GM18519 (cell line): ENCODE results near the gene TENM3.

Source experiments
- ATAC-seq: cut with Tn5 transposase; IDR thresholded peaks from one replicate; pipeline ENCODE4 v1.9.1; 2021; ENCODE audit warnings: mild to moderate bottlenecking, moderate library complexity; ENCODE audit not compliant: unreplicated experiment, low FRiP score

TENM3 gene

GRCh38 chr4:182278729-182279128 lies 35.5 kb downstream of the TENM3 start:
- ATAC-seq: no peak

GRCh38 chr4:182280436-182281111 lies 37.4 kb downstream of the TENM3 start:
- no peak for ATAC-seq

GRCh38 chr4:182286035-182286434 lies 42.8 kb downstream of the TENM3 start:
- ATAC-seq: no peak

- no peak for ATAC-seq
These were observed 43.7 kb downstream of the TENM3 start for GRCh38 chr4:182286931-182287330.

- ATAC-seq: no peak
These were observed 45.3 kb downstream of the TENM3 start for GRCh38 chr4:182288534-182288933.

GRCh38 chr4:182289809-182290208 lies 46.6 kb downstream of the TENM3 start:
- ATAC-seq: no peak

- no peak for ATAC-seq
These were observed 48.0 kb downstream of the TENM3 start for GRCh38 chr4:182291175-182291574.

- ATAC-seq: no peak
These were observed 48.5 kb downstream of the TENM3 start for GRCh38 chr4:182291597-182292270.

GRCh38 chr4:182292612-182293011 lies 49.4 kb downstream of the TENM3 start:
- ATAC-seq: no peak

GRCh38 chr4:182293691-182294255 lies 50.6 kb downstream of the TENM3 start:
- no peak for ATAC-seq

- no peak for ATAC-seq
These were observed 51.2 kb downstream of the TENM3 start for GRCh38 chr4:182294451-182294850.

GRCh38 chr4:182297659-182298058 lies 54.5 kb downstream of the TENM3 start:
- ATAC-seq: no peak

- no peak for ATAC-seq
These were observed 58.5 kb downstream of the TENM3 start for GRCh38 chr4:182301736-182302135.

- no peak for ATAC-seq
These were observed 60.6 kb downstream of the TENM3 start for GRCh38 chr4:182303847-182304246.

GRCh38 chr4:182306792-182307507 lies 63.7 kb downstream of the TENM3 start:
- no peak for ATAC-seq

GRCh38 chr4:182307746-182308145 lies 64.5 kb downstream of the TENM3 start:
- ATAC-seq: no peak

- ATAC-seq: no peak
These were observed 66.7 kb downstream of the TENM3 start for GRCh38 chr4:182309877-182310276.

- ATAC-seq: no peak
These were observed 67.1 kb downstream of the TENM3 start for GRCh38 chr4:182310316-182310715.

GRCh38 chr4:182310962-182311361 lies 67.8 kb downstream of the TENM3 start:
- ATAC-seq: no peak

- ATAC-seq: no peak
These were observed 71.3 kb downstream of the TENM3 start for GRCh38 chr4:182314537-182314936.

- no peak for ATAC-seq
These were observed 75.1 kb downstream of the TENM3 start for GRCh38 chr4:182318256-182318655.
